Gastroesophageal sphincter (tissue), 4 donors: Measurements from ENCODE around the gene FNIP2. TPM values are rescaled to one million over a fixed set of nuclear protein-coding genes. Genes with fewer than 3 reads are reported as not detected.

Experiments used
- ATAC-seq: fragments of 150-250 bp; one replicate; pipeline ENCODE4 v1.9.1; 2016; ENCODE audit warnings: mild to moderate bottlenecking, moderate library complexity
- H3K27ac ChIP-seq, 4 donors: fragments of 200-600 bp; sonication (generic) in 3 of 4; 1 replicate in 3 of 4; 2 replicates in 1 of 4; pipeline ENCODE4 v1.5.1; 2016 to 2019
- H3K27me3 ChIP-seq: fragments of 200-600 bp; sonication (generic); one replicate; pipeline ENCODE4 v1.5.1; 2019
- H3K36me3 ChIP-seq, 2 donors: fragments of 200-600 bp; sonication (generic); one replicate each; pipeline ENCODE4 v1.5.1; 2019; ENCODE audit warnings: control low read depth in 1 of 2
- H3K4me1 ChIP-seq, 3 donors: fragments of 200-600 bp; sonication (generic); 1 replicate in 2 of 3; 2 replicates in 1 of 3; pipeline ENCODE4 v1.5.1; 2016 to 2019; ENCODE audit warnings: control low read depth in 2 of 3
- H3K4me3 ChIP-seq, 2 donors: fragments of 200-600 bp; sonication (generic); one replicate each; pipeline ENCODE4 v1.5.1; 2019; ENCODE audit warnings: mild to moderate bottlenecking in 1 of 2, moderate library complexity in 1 of 2
- H3K9me3 ChIP-seq, 3 donors: fragments of 200-600 bp; sonication (generic); one replicate each; pipeline ENCODE4 v1.5.1; 2017 to 2019; ENCODE audit warnings: control low read depth in 2 of 3
- EP300 ChIP-seq: sonication (generic); formaldehyde crosslinking; IDR thresholded peaks from one replicate; pipeline ENCODE4 v1.6.1; 2017; ENCODE audit warnings: antibody characterized with exemption, mild to moderate bottlenecking
- POLR2A ChIP-seq, 2 donors: fragments of 450-650 bp; IDR thresholded peaks; one replicate each; pipeline ENCODE4 v1.6.1; 2017; ENCODE audit warnings: antibody characterized with exemption in 2 of 2, mild to moderate bottlenecking in 2 of 2, moderate library complexity in 1 of 2
- POLR2AphosphoS5 ChIP-seq: sonication (generic); formaldehyde crosslinking; IDR thresholded peaks from one replicate; pipeline ENCODE4 v1.6.1; 2017; ENCODE audit warnings: antibody characterized with exemption
- WGBS, 2 donors: methylation state at CpG; one replicate each; pipeline ENCODE4 v1.1.5; 2018; ENCODE audit warnings: low coverage in 1 of 2; 5-methylcytosine and 5-hydroxymethylcytosine counted together
- total RNA-seq, 4 donors: library from RNA; depleted of rRNA; stranded (reverse); fragments of >200 nt; gene quantifications; one replicate each; pipeline ENCODE4 v1.1.0, GENCODE V29; 2016
- TF ChIP-seq, protein P1 (sequence below), 4 experiments: fragments of 200-600 bp in 2 of 4; fragments of 450-650 bp in 2 of 4; sonication (generic) in 1 of 4; IDR thresholded peaks; one replicate each; pipeline ENCODE4 v1.5.1; 2017 to 2019; ENCODE audit warnings: antibody characterized with exemption in 4 of 4, mild to moderate bottlenecking in 2 of 4, moderate library complexity in 2 of 4

Gene FNIP2
- total RNA-seq, 4 donors from 2014 or later = 53.0 to 135 (median 70.5) TPM

DNA sequence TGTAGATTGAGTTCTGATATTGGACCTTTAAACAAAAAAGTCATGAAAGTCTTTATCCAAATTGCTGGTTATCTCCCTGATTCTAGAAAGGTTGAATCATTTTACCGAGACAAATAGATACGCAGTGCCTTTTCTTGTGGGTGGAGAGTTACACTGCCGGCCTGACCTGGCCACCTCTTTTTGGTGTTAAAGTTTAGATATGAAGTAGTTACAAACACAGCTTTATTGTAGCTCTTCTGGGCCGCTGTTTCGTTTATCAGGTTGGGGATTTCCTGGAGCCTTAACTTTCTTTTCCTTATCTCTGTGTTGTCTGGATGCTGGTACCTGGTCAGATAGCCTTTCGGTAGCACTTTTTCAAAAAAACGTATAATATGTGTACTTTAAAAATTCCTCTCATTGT lies 31.0 kb downstream of the FNIP2 start:
- ATAC-seq = no peak
- TF ChIP-seq POLR2AphosphoS5 (no peak), EP300 (no peak), POLR2A (IDR thresholded peaks at IDR 0.05) (no peak)
- TF ChIP-seq, protein P1, sequence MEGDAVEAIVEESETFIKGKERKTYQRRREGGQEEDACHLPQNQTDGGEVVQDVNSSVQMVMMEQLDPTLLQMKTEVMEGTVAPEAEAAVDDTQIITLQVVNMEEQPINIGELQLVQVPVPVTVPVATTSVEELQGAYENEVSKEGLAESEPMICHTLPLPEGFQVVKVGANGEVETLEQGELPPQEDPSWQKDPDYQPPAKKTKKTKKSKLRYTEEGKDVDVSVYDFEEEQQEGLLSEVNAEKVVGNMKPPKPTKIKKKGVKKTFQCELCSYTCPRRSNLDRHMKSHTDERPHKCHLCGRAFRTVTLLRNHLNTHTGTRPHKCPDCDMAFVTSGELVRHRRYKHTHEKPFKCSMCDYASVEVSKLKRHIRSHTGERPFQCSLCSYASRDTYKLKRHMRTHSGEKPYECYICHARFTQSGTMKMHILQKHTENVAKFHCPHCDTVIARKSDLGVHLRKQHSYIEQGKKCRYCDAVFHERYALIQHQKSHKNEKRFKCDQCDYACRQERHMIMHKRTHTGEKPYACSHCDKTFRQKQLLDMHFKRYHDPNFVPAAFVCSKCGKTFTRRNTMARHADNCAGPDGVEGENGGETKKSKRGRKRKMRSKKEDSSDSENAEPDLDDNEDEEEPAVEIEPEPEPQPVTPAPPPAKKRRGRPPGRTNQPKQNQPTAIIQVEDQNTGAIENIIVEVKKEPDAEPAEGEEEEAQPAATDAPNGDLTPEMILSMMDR (IDR thresholded peaks at IDR 0.05) = no peak
- Histone ChIP-seq H3K27me3 (no peaks in the 10 kb centered on the region), H3K36me3 (no peaks in the 10 kb centered on the region), H3K9me3 (no peaks in the 10 kb centered on the region), H3K27ac (no peak overlapping the region), H3K4me3 (no peak overlapping the region), H3K4me1 (peaks cover 6 to 99% (median 14%) of the 10 kb centered on the region in 3 donors)
- 71 to 75% methylated on average over 7 of the region's 7 CpGs for WGBS, 2 donors

DNA sequence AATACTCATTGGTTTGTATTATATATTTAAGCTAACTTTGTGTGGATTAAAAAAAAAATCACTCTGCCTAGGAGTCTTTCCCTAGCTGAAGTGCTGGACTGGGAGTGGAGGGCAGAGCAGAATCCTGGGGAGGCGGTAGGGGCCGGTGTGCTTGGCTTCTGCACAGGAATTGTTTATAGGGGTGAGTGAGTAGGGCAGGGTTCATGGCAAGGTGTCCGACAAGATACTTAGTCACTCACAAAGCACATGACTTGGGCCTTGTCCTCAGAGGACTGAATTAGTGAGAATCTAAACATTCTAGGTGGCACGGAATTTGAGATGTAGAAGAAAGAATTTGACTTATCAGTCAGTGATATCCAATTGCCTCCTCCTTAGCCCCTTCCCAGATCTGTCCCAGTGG lies 32.2 kb downstream of the FNIP2 start:
- Histone ChIP-seq H3K27me3 (no peaks in the 10 kb centered on the region), H3K36me3 (no peaks in the 10 kb centered on the region), H3K4me3 (no peak overlapping the region), H3K27ac (peak overlapping the region; percentile 15 to 66 (median 50)), H3K9me3 (no peaks in the 10 kb centered on the region), H3K4me1 (peaks cover 6 to 99% (median 18%) of the 10 kb centered on the region in 3 donors)
- ATAC-seq = no peak
- TF ChIP-seq, protein P1 (IDR thresholded peaks at IDR 0.05) = no peak
- TF ChIP-seq EP300 = no peak
- no peak for TF ChIP-seq POLR2AphosphoS5
- no peak for TF ChIP-seq POLR2A (IDR thresholded peaks at IDR 0.05)
- 37 to 70% methylated on average over 3 to 4 of the region's 4 CpGs for WGBS, 2 donors

DNA sequence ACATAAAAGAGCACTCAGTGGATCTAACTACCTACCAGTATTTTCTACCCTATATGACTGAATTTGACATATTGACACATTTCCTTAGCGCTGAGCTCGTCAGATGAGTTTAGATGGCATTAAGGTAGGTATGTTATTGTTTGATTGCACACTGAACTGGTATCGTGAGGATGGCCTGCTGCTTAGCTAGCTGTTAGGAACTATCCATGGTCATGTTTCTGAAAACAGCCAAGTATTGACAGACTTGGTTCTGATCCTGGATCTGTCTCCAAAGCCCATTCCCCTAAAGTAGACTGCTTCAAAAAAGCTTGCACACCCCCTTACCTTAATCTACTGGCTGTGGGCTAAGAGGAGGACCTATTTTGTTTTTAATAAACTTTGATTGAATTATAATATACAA lies 32.9 kb downstream of the FNIP2 start:
- Histone ChIP-seq H3K36me3 (no peaks in the 10 kb centered on the region), H3K4me1 (peaks cover 6 to 99% (median 18%) of the 10 kb centered on the region in 3 donors), H3K27ac (peak overlapping the region in 3 of 4 donors; percentile 36 to 66 (median 64)), H3K27me3 (no peaks in the 10 kb centered on the region), H3K9me3 (no peaks in the 10 kb centered on the region), H3K4me3 (no peak overlapping the region)
- ATAC-seq = no peak
- 89 to 91% methylated on average over 3 of the region's 3 CpGs for WGBS, 2 donors
- TF ChIP-seq POLR2A (IDR thresholded peaks at IDR 0.05) (no peak), POLR2AphosphoS5 (no peak), EP300 (no peak)
- TF ChIP-seq, protein P1 (IDR thresholded peaks at IDR 0.05) = no peak

DNA sequence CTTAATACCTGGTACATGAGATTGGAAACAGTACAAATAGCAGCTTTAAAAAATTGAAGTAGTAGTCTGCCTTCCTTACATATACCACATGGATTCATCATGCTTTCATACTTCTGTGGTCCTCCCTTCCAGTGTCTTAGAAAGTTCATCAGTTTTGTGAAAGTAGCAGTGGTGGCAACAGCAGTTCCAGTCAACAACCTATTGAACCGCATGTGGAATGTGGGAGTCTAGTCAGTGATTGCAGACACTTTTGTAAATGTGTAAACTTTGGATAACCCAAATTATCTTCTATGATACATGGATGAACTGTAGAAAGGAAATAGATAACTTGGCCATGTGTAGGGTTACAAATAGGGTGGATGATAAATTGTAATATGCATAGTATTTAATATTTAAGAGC lies 34.1 kb downstream of the FNIP2 start:
- ATAC-seq = no peak
- H3K27me3 ChIP-seq = no peaks in the 10 kb centered on the region
- H3K4me3 ChIP-seq = no peak overlapping the region
- H3K36me3 ChIP-seq = no peaks in the 10 kb centered on the region
- WGBS, 2 donors = 89 to 93% methylated on average over 1 of the region's 1 CpG
- no peak for TF ChIP-seq POLR2A (IDR thresholded peaks at IDR 0.05)
- TF ChIP-seq, protein P1 (IDR thresholded peaks at IDR 0.05) = no peak
- no peak for TF ChIP-seq EP300
- no peak for TF ChIP-seq POLR2AphosphoS5
- H3K27ac ChIP-seq = peak overlapping the region in 1 of 4 donors; percentile 15
- no peaks in the 10 kb centered on the region for H3K9me3 ChIP-seq
- H3K4me1 ChIP-seq = peaks cover 6 to 100% (median 21%) of the 10 kb centered on the region in 3 donors

DNA sequence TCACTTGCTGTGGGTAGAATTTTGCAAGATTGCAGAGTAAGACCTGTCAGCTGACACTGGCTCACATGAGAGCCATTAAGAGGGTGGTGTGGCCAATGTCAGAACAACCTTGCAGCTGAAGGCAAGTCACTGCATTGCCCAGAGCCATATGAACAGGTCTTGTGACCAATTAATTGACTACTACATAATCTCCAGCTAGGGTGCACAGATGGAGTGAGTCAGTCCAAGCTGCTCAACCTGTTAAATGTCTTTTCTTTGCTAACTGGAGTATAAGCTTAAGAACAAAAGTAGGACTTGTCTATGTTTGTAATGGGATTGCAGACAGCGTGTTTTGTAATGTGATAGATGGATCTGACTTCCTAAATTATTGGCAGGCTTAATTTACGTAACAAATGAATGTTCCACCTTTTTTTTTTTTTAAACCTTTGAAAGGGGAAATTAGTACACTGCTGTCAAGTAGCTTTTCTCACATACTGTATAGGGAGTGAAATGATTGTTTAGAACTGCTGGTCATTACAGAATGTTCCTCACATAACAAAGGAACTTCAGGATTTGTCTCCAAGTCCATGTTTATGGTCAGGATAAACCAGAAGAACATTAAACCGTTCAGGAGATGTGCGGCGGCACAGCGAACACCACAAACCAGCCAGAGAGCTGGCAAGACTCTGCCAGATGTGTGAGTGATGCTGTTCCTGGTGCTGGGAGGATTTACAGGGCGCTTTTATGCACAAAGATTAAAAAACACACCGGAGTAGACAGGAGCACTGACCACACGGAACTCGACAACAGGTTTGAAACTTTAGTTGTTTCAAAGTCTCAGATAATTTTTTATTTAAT lies 37.0 kb downstream of the FNIP2 start:
- peak; percentile 11 for ATAC-seq
- Histone ChIP-seq H3K9me3 (no peaks in the 10 kb centered on the region), H3K4me3 (peak overlapping the region; percentile 12 to 14), H3K27me3 (no peaks in the 10 kb centered on the region), H3K36me3 (no peaks in the 10 kb centered on the region), H3K4me1 (peaks cover 13 to 100% (median 34%) of the 10 kb centered on the region in 3 donors), H3K27ac (peak overlapping the region; percentile 65 to 75 (median 66))
- no peak for TF ChIP-seq POLR2AphosphoS5
- no peak for TF ChIP-seq EP300
- no peak for TF ChIP-seq POLR2A (IDR thresholded peaks at IDR 0.05)
- TF ChIP-seq, protein P1 (IDR thresholded peaks at IDR 0.05) = no peak
- WGBS, 2 donors = 35 to 75% methylated on average over 9 to 10 of the region's 10 CpGs
